GM18505 (cell line): ENCODE results near the gene MRPL57.
A peak's percentile ranks its signal among the peaks of the same experiment; 100 is the strongest.
"Not testable (repeated sequence)": the region's sequence is repeated elsewhere in the genome, so short reads cannot be mapped to it uniquely, and the experiment has no call there.

Experiments
- ATAC-seq: cut with Tn5 transposase; IDR thresholded peaks from one replicate; pipeline ENCODE4 v1.9.1; 2021; ENCODE audit not compliant: unreplicated experiment
- POLR2A ChIP-seq: IDR thresholded peaks from 4 replicates; pipeline ENCODE4 v1.6.1; 2011; ENCODE audit warnings: borderline replicate concordance; ENCODE audit not compliant: insufficient read depth, insufficient read length; ENCODE audit errors: extremely low read depth

Gene MRPL57

GRCh38 chr13:21208652-21209154, 32.2 kb downstream of the MRPL57 start:
- no peak for ATAC-seq
- no peak for TF ChIP-seq POLR2A

- ATAC-seq = no peak
- no peak for TF ChIP-seq POLR2A
These were observed 35.8 kb downstream of the MRPL57 start for GRCh38 chr13:21212138-21212775.

- not testable (repeated sequence) for ATAC-seq
These were observed 39.0 kb downstream of the MRPL57 start for GRCh38 chr13:21215419-21215818.

- ATAC-seq = no peak
- TF ChIP-seq POLR2A = no peak
These were observed 39.9 kb downstream of the MRPL57 start for GRCh38 chr13:21216332-21216731.

GRCh38 chr13:21218351-21219035, 42.0 kb downstream of the MRPL57 start:
- peak; percentile 97 for ATAC-seq
- no peak for TF ChIP-seq POLR2A

- TF ChIP-seq POLR2A = no peak
- no peak for ATAC-seq
These were observed 42.6 kb downstream of the MRPL57 start for GRCh38 chr13:21219036-21219381.

GRCh38 chr13:21219716-21220115, 43.3 kb downstream of the MRPL57 start:
- ATAC-seq = not testable (repeated sequence)

- ATAC-seq = no peak
- TF ChIP-seq POLR2A = no peak
These were observed 44.8 kb downstream of the MRPL57 start for GRCh38 chr13:21221268-21221667.

- no peak for ATAC-seq
- no peak for TF ChIP-seq POLR2A
These were observed 48.6 kb downstream of the MRPL57 start for GRCh38 chr13:21225082-21225481.

GRCh38 chr13:21225841-21226581, 49.6 kb downstream of the MRPL57 start:
- ATAC-seq = no peak
- TF ChIP-seq POLR2A = no peak

- TF ChIP-seq POLR2A = no peak
- no peak for ATAC-seq
These were observed 51.5 kb downstream of the MRPL57 start for GRCh38 chr13:21227917-21228316.
